Measurements from ENCODE around the gene HOXA11. TPM values are rescaled to one million over a fixed set of nuclear protein-coding genes. Genes with fewer than 3 reads are reported as not detected.

Gene HOXA11
- total RNA-seq, 1 donor from 2014 or later: 1.2 TPM

DNA sequence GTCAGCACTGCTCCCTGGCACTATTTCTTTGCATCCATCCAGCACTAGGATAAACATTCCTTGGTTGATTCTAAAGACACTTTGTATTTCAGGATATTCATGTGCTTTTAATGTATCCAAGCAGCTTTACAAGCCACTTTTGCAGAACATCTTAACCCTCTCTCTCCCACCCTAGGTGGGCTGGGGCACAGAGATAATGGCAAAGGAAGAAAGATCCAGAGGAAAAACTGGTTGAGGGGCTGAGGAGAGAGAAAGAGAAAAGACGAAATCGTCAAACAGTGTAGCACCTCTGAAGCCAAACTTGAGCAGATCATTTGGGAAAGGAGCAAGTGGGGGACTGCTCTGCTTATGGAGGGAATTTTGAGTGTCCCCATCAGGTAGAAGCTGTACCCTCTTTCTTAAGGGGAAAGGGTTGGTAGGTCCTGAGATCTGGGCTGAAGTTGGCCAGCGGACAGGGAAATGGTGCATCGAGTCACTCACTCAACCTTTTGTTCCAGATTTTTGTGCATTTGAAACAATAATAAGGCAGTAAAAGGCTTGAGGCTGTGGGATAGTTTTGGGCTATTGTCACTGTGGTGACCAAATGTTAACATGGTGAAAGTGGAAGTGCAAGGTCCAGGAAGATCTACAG is 19.0 kb upstream of the HOXA11 start:
- Mint-ChIP-seq H3K27me3 (peaks cover 95% of the 10 kb centered on the region), H3K4me1 (ENCODE audit: unreplicated experiment) (peaks cover 12% of the 10 kb centered on the region), H3K27ac (peak overlapping the region; percentile 29), H3K36me3 (no peaks in the 10 kb centered on the region), H3K4me3 (peak overlapping the region; percentile 35), H3K9me3 (no peaks in the 10 kb centered on the region)
- DNase-seq (ENCODE audit: extremely low spot score, unreplicated experiment): no peak
- TF ChIP-seq, protein P1, sequence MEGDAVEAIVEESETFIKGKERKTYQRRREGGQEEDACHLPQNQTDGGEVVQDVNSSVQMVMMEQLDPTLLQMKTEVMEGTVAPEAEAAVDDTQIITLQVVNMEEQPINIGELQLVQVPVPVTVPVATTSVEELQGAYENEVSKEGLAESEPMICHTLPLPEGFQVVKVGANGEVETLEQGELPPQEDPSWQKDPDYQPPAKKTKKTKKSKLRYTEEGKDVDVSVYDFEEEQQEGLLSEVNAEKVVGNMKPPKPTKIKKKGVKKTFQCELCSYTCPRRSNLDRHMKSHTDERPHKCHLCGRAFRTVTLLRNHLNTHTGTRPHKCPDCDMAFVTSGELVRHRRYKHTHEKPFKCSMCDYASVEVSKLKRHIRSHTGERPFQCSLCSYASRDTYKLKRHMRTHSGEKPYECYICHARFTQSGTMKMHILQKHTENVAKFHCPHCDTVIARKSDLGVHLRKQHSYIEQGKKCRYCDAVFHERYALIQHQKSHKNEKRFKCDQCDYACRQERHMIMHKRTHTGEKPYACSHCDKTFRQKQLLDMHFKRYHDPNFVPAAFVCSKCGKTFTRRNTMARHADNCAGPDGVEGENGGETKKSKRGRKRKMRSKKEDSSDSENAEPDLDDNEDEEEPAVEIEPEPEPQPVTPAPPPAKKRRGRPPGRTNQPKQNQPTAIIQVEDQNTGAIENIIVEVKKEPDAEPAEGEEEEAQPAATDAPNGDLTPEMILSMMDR (conservative IDR thresholded peaks at IDR 0.05): no peak

DNA sequence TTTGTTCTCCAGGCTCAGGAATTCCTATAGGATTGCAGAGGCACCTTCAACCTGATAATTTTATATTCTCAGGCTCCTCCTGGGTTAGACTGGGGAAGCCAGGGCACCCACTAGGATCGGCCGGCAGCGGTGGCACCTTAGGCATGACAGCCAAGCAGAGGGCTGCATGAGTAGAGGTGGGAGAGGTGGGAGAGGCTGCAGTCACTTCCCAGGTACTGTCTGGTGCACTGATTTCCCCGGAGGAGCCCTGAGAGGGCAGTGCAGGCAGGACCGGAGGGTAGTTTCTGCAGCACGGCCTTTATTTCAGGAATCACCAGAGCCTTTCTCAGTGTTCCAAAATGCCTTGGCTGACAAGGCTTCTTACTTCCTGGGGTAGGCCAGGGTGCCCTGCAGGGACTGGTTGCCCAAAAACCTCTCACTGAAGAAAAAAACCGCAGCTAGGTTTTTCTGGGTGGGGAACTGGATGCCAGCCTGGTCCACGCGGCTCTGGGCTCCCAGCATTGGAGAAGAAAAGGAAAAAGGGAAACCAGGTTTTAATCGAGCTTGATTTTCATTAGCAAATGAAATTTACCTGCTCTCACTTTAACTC is 18.4 kb upstream of the HOXA11 start:
- H3K4me3 Mint-ChIP-seq: no peak overlapping the region
- no peaks in the 10 kb centered on the region for H3K36me3 Mint-ChIP-seq
- no peak overlapping the region for H3K27ac Mint-ChIP-seq
- DNase-seq (ENCODE audit: extremely low spot score, unreplicated experiment): peak; percentile 52
- H3K27me3 Mint-ChIP-seq: peaks cover 95% of the 10 kb centered on the region
- TF ChIP-seq, protein P1 (conservative IDR thresholded peaks at IDR 0.05): no peak
- H3K4me1 Mint-ChIP-seq (ENCODE audit: unreplicated experiment): peaks cover 12% of the 10 kb centered on the region
- no peaks in the 10 kb centered on the region for H3K9me3 Mint-ChIP-seq

DNA sequence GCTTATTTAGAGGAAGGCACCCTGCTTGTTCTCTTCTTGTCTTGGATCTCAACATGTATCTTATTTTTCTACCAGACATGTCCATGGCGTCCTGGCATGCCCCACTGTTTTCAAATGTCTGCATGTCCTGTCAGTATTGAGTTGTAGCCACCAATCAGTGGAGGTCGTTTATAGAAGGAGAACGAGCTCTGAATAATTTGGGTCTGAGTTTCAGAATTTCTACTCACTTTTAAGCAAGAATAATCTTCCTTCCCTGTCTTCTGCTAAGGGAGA is 17.8 kb upstream of the HOXA11 start:
- no peak overlapping the region for H3K4me3 Mint-ChIP-seq
- H3K27me3 Mint-ChIP-seq: peaks cover 95% of the 10 kb centered on the region
- H3K27ac Mint-ChIP-seq: no peak overlapping the region
- no peaks in the 10 kb centered on the region for H3K9me3 Mint-ChIP-seq
- TF ChIP-seq, protein P1 (conservative IDR thresholded peaks at IDR 0.05): no peak
- peaks cover 12% of the 10 kb centered on the region for H3K4me1 Mint-ChIP-seq (ENCODE audit: unreplicated experiment)
- DNase-seq (ENCODE audit: extremely low spot score, unreplicated experiment): no peak
- H3K36me3 Mint-ChIP-seq: no peaks in the 10 kb centered on the region

DNA sequence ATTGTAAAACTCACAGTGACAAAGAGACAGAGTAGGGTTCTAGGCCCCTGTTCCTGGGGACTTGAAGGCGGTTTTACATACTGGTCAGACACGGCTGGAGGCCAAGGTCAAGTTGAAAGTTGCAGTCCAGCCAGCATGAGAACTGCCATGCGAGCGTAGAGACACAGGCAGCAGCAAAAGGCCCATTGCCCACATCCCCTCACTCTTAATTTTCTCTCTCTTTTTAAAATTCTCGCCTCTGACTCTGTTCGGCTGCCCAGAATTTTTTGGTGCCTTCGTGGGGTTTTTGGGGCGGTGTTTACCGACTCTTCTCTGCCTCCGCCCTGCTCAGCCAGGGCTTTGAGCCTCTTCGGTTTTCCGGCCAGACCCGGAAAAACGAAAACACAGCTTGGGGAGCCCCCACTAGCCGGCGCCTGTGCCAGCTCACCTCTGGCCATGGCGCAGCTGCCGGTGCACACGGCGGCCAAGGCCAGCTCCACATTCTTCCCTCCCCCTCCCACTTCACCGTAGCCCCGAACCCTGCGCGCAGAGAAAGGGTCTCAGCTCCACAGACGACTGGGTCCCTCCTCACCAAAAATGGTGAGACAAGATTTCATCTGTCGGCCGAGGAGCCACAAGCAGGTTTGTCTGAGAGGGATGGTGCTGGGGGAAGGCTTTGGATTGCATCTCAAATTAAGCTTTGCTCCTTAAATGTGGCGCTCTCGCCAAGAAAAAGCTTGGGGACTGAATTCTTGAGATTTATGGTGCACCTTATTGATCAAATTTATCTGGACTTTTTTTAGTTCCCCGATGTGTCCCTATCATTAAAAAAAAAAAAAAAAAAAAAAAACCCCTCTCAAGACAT is 17.2 kb upstream of the HOXA11 start:
- Mint-ChIP-seq H3K9me3 (no peaks in the 10 kb centered on the region), H3K4me3 (peak overlapping the region; percentile 86), H3K4me1 (ENCODE audit: unreplicated experiment) (peaks cover 12% of the 10 kb centered on the region), H3K27me3 (peaks cover 95% of the 10 kb centered on the region), H3K27ac (no peak overlapping the region), H3K36me3 (no peaks in the 10 kb centered on the region)
- DNase-seq (ENCODE audit: extremely low spot score, unreplicated experiment): peak; percentile 55
- TF ChIP-seq, protein P1 (conservative IDR thresholded peaks at IDR 0.05): no peak

DNA sequence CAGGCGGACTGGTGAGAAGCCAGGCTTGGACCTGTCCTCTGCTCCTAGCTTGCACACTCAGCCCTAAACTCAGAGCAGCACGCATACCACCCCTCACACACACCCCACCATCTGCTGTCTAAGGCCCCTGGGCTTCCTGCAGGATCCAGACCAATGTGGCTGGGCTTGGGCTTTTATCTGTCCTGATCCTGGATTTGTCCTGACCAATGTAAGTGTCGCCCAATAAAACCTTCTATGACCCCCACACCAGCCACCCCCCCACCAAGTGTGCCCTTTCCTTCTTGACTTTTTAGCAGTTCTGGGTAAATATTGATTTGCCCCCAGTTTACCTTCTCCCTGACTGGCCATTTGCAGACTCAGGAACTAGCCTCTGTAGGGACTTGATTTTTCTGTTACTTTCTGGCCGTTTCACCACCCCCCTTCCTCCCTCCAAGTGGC is 16.6 kb upstream of the HOXA11 start:
- Mint-ChIP-seq H3K36me3 (no peaks in the 10 kb centered on the region), H3K27me3 (peaks cover 95% of the 10 kb centered on the region), H3K4me1 (ENCODE audit: unreplicated experiment) (peaks cover 12% of the 10 kb centered on the region), H3K27ac (no peak overlapping the region), H3K9me3 (no peaks in the 10 kb centered on the region), H3K4me3 (peak overlapping the region; percentile 86)
- TF ChIP-seq, protein P1 (conservative IDR thresholded peaks at IDR 0.05): no peak
- DNase-seq (ENCODE audit: extremely low spot score, unreplicated experiment): peak; percentile 65

Measured in type B pancreatic cell (in vitro differentiated cells).